ENCODE results near the gene REPIN1.

Gene REPIN1

GRCh38 chr7:150341263-150342120 is 27.1 kb upstream of the REPIN1 start, which contains the start of gene RARRES2:
TSS of gene RARRES2 (minus strand) at chr7:150341629. CDS start at chr7:150340609, 1,020 bp downstream.
- peaks cover 7% of the 10 kb centered on the region for H3K79me2 ChIP-seq (ENCODE audit: control insufficient read depth, insufficient read depth, low read length, poor library complexity)
- H3K18ac ChIP-seq (ENCODE audit: low read length), result peak within 1 kb of the TSS; percentile 85
- H4K8ac ChIP-seq (ENCODE audit: low read depth, low read length), result peak within 1 kb of the TSS; percentile 65
- H3K14ac ChIP-seq (ENCODE audit: low read length), result peak within 1 kb of the TSS; percentile 82
- peak within 1 kb of the TSS; percentile 48 for H2BK120ac ChIP-seq (ENCODE audit: insufficient read depth, low read length, poor library complexity)
- no peak for DNase-seq
- peak within 1 kb of the TSS; percentile 80 for H3K4ac ChIP-seq (ENCODE audit: low read depth, low read length)
- WGBS (ENCODE audit: extremely low coverage, insufficient coverage, insufficient read length), result no CpG with 5 or more reads among the region's 49 CpGs
- H3K9me3 ChIP-seq (ENCODE audit: insufficient read depth, low read depth, low read length), result peaks cover 5% of the 10 kb centered on the region
- H4K91ac ChIP-seq (ENCODE audit: low read depth, low read length), result peak within 1 kb of the TSS; percentile 84
- no peaks in the 10 kb centered on the region for H3K27me3 ChIP-seq (ENCODE audit: insufficient read depth, low read length)
- H2BK12ac ChIP-seq (ENCODE audit: low read length), result peak within 1 kb of the TSS; percentile 59
- H2AFZ ChIP-seq (ENCODE audit: insufficient read depth, low read length, poor library complexity), result peak within 1 kb of the TSS; percentile 43
- peak within 1 kb of the TSS; percentile 62 for H3K9ac ChIP-seq (ENCODE audit: low read length)
- peak within 1 kb of the TSS; percentile 49 for H2AK5ac ChIP-seq (ENCODE audit: low read length)
- peak within 1 kb of the TSS; percentile 68 for H3K4me3 ChIP-seq (ENCODE audit: low read depth, low read length)
- no peak within 1 kb of the TSS for H3K23ac ChIP-seq (ENCODE audit: low read length)
- peak within 1 kb of the TSS; percentile 78 for H3K4me2 ChIP-seq (ENCODE audit: low read length)
- H3K4me1 ChIP-seq (ENCODE audit: control insufficient read depth in 1 of 2, insufficient read depth in 2 of 2, low read length in 2 of 2), result peaks cover 14 to 17% of the 10 kb centered on the region in 2 experiments
- no peak within 1 kb of the TSS for H3K27ac ChIP-seq (ENCODE audit: low read depth, low read length)
- H3K79me1 ChIP-seq (ENCODE audit: low read length), result peaks cover 10% of the 10 kb centered on the region
- peak within 1 kb of the TSS; percentile 36 for H2BK5ac ChIP-seq (ENCODE audit: low read depth, low read length, poor library complexity)
- peaks cover 3 to 13% of the 10 kb centered on the region in 2 experiments for H3K36me3 ChIP-seq (ENCODE audit: control insufficient read depth in 1 of 2, insufficient read depth in 2 of 2, low read length in 2 of 2)
- peak within 1 kb of the TSS; percentile 49 for H4K12ac ChIP-seq (ENCODE audit: low read depth, low read length)

- H2BK5ac ChIP-seq (ENCODE audit: low read depth, low read length, poor library complexity), result no peak overlapping the region
- no peak overlapping the region for H2AK5ac ChIP-seq (ENCODE audit: low read length)
- no peak overlapping the region for H4K91ac ChIP-seq (ENCODE audit: low read depth, low read length)
- no peak for DNase-seq
- no peak overlapping the region for H3K27ac ChIP-seq (ENCODE audit: low read depth, low read length)
- H3K4me1 ChIP-seq (ENCODE audit: control insufficient read depth in 1 of 2, insufficient read depth in 2 of 2, low read length in 2 of 2), result peaks cover 14 to 17% of the 10 kb centered on the region in 2 experiments
- H2BK12ac ChIP-seq (ENCODE audit: low read length), result no peak overlapping the region
- no peak overlapping the region for H3K4me3 ChIP-seq (ENCODE audit: low read depth, low read length)
- H3K23ac ChIP-seq (ENCODE audit: low read length), result no peak overlapping the region
- WGBS (ENCODE audit: extremely low coverage, insufficient coverage, insufficient read length), result no CpG with 5 or more reads among the region's 9 CpGs
- H4K12ac ChIP-seq (ENCODE audit: low read depth, low read length), result no peak overlapping the region
- peaks cover 7% of the 10 kb centered on the region for H3K79me2 ChIP-seq (ENCODE audit: control insufficient read depth, insufficient read depth, low read length, poor library complexity)
- no peak overlapping the region for H3K14ac ChIP-seq (ENCODE audit: low read length)
- H3K79me1 ChIP-seq (ENCODE audit: low read length), result peaks cover 10% of the 10 kb centered on the region
- H3K4ac ChIP-seq (ENCODE audit: low read depth, low read length), result no peak overlapping the region
- H3K18ac ChIP-seq (ENCODE audit: low read length), result no peak overlapping the region
- no peak overlapping the region for H2BK120ac ChIP-seq (ENCODE audit: insufficient read depth, low read length, poor library complexity)
- H2AFZ ChIP-seq (ENCODE audit: insufficient read depth, low read length, poor library complexity), result no peak overlapping the region
- peaks cover 8% of the 10 kb centered on the region for H3K9me3 ChIP-seq (ENCODE audit: insufficient read depth, low read depth, low read length)
- H3K4me2 ChIP-seq (ENCODE audit: low read length), result peak overlapping the region; percentile 19
- H4K8ac ChIP-seq (ENCODE audit: low read depth, low read length), result no peak overlapping the region
- peaks cover 3 to 13% of the 10 kb centered on the region in 2 experiments for H3K36me3 ChIP-seq (ENCODE audit: control insufficient read depth in 1 of 2, insufficient read depth in 2 of 2, low read length in 2 of 2)
- H3K9ac ChIP-seq (ENCODE audit: low read length), result no peak overlapping the region
- H3K27me3 ChIP-seq (ENCODE audit: insufficient read depth, low read length), result no peaks in the 10 kb centered on the region
Measured at GRCh38 chr7:150342121-150342408, 26.6 kb upstream of the REPIN1 start.

GRCh38 chr7:150343225-150343624 is 25.4 kb upstream of the REPIN1 start:
- no peak overlapping the region for H3K4me2 ChIP-seq (ENCODE audit: low read length)
- no peak overlapping the region for H3K14ac ChIP-seq (ENCODE audit: low read length)
- H2AFZ ChIP-seq (ENCODE audit: insufficient read depth, low read length, poor library complexity), result no peak overlapping the region
- no peak overlapping the region for H3K23ac ChIP-seq (ENCODE audit: low read length)
- peaks cover 8% of the 10 kb centered on the region for H3K9me3 ChIP-seq (ENCODE audit: insufficient read depth, low read depth, low read length)
- H3K4me3 ChIP-seq (ENCODE audit: low read depth, low read length), result no peak overlapping the region
- H3K27ac ChIP-seq (ENCODE audit: low read depth, low read length), result no peak overlapping the region
- H3K9ac ChIP-seq (ENCODE audit: low read length), result no peak overlapping the region
- H3K4ac ChIP-seq (ENCODE audit: low read depth, low read length), result no peak overlapping the region
- peaks cover 7% of the 10 kb centered on the region for H3K79me2 ChIP-seq (ENCODE audit: control insufficient read depth, insufficient read depth, low read length, poor library complexity)
- peaks cover 10% of the 10 kb centered on the region for H3K79me1 ChIP-seq (ENCODE audit: low read length)
- no CpG with 5 or more reads among the region's 2 CpGs for WGBS (ENCODE audit: extremely low coverage, insufficient coverage, insufficient read length)
- H3K36me3 ChIP-seq (ENCODE audit: control insufficient read depth in 1 of 2, insufficient read depth in 2 of 2, low read length in 2 of 2), result peaks cover under 1 to 8% of the 10 kb centered on the region in 2 experiments
- no peak overlapping the region for H2BK120ac ChIP-seq (ENCODE audit: insufficient read depth, low read length, poor library complexity)
- H2AK5ac ChIP-seq (ENCODE audit: low read length), result no peak overlapping the region
- H4K8ac ChIP-seq (ENCODE audit: low read depth, low read length), result no peak overlapping the region
- no peak for DNase-seq
- no peak overlapping the region for H2BK12ac ChIP-seq (ENCODE audit: low read length)
- peaks cover 14 to 17% of the 10 kb centered on the region in 2 experiments for H3K4me1 ChIP-seq (ENCODE audit: control insufficient read depth in 1 of 2, insufficient read depth in 2 of 2, low read length in 2 of 2)
- no peak overlapping the region for H2BK5ac ChIP-seq (ENCODE audit: low read depth, low read length, poor library complexity)
- H4K12ac ChIP-seq (ENCODE audit: low read depth, low read length), result no peak overlapping the region
- H3K18ac ChIP-seq (ENCODE audit: low read length), result no peak overlapping the region
- H3K27me3 ChIP-seq (ENCODE audit: insufficient read depth, low read length), result no peaks in the 10 kb centered on the region
- H4K91ac ChIP-seq (ENCODE audit: low read depth, low read length), result no peak overlapping the region

GRCh38 chr7:150344299-150344698 is 24.3 kb upstream of the REPIN1 start:
- Histone ChIP-seq H3K79me1 (ENCODE audit: low read length) (peaks cover 10% of the 10 kb centered on the region), H3K4me2 (ENCODE audit: low read length) (no peak overlapping the region), H4K91ac (ENCODE audit: low read depth, low read length) (no peak overlapping the region), H3K4me3 (ENCODE audit: low read depth, low read length) (no peak overlapping the region), H3K4me1 (ENCODE audit: control insufficient read depth in 1 of 2, insufficient read depth in 2 of 2, low read length in 2 of 2) (peaks cover 14 to 17% of the 10 kb centered on the region in 2 experiments), H3K23ac (ENCODE audit: low read length) (no peak overlapping the region), H3K4ac (ENCODE audit: low read depth, low read length) (no peak overlapping the region), H3K9me3 (ENCODE audit: insufficient read depth, low read depth, low read length) (peaks cover 8% of the 10 kb centered on the region), H4K8ac (ENCODE audit: low read depth, low read length) (no peak overlapping the region), H2BK120ac (ENCODE audit: insufficient read depth, low read length, poor library complexity) (no peak overlapping the region), H2AFZ (ENCODE audit: insufficient read depth, low read length, poor library complexity) (no peak overlapping the region), H2BK5ac (ENCODE audit: low read depth, low read length, poor library complexity) (no peak overlapping the region), H4K12ac (ENCODE audit: low read depth, low read length) (no peak overlapping the region), H3K14ac (ENCODE audit: low read length) (no peak overlapping the region), H2AK5ac (ENCODE audit: low read length) (no peak overlapping the region), H3K79me2 (ENCODE audit: control insufficient read depth, insufficient read depth, low read length, poor library complexity) (peaks cover 7% of the 10 kb centered on the region), H3K27me3 (ENCODE audit: insufficient read depth, low read length) (no peaks in the 10 kb centered on the region), H3K36me3 (ENCODE audit: control insufficient read depth in 1 of 2, insufficient read depth in 2 of 2, low read length in 2 of 2) (no peaks in the 10 kb centered on the region), H3K9ac (ENCODE audit: low read length) (no peak overlapping the region), H3K27ac (ENCODE audit: low read depth, low read length) (no peak overlapping the region), H3K18ac (ENCODE audit: low read length) (no peak overlapping the region), H2BK12ac (ENCODE audit: low read length) (no peak overlapping the region)
- DNase-seq, result no peak
